ENCODE measurements around the gene ZNF385B. TPM values are rescaled to one million over a fixed set of nuclear protein-coding genes. Genes with fewer than 3 reads are reported as not detected.

The ZNF385B gene
- total and polyA plus RNA-seq, 10 of the 15 experiments (the other 5 are each of a cell fraction or from before 2014, with no cell fraction given): not detected

GRCh38 chr2:179619947-179620467 is 241.4 kb downstream of the ZNF385B start (continued):
- TF ChIP-seq EGR1 (IDR thresholded peaks at IDR 0.05; ENCODE audit: borderline replicate concordance in 1 of 2, low read depth in 2 of 2, low read length in 2 of 2) (no peak), BMI1 (IDR thresholded peaks at IDR 0.05; ENCODE audit: borderline replicate concordance) (no peak), SP1 (IDR thresholded peaks at IDR 0.05; ENCODE audit: low read depth, low read length) (no peak)

DNA sequence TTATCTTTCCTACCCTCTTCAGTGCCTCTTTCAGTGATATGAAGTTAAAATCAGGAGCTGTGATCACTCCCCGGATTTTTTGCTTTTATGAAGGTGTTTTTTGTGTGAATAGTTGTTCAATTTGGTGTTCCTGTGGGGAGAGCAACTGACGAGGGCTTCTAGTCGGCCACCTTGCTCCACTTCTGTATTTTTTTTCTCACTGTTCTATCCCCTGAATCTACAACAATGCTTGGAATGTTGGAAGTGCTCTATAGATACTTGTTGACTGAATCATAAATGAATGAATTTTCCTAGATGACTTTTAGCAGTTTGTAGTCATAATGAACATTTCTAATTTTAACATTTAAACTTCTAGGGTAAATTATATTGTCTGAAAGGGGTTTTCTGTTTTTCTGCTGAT is 247.3 kb downstream of the ZNF385B start:
- 39% methylated on average over 3 of the region's 3 CpGs for WGBS (ENCODE audit: insufficient coverage, insufficient replicate concordance, low lambda C conversion rate, missing lambda C conversion rate)
- CTCF ChIA-PET: no interaction called here
- TF ChIP-seq ZBTB11 (CRISPR knock-in tag; IDR thresholded peaks at IDR 0.05): no peak
- TF ChIP-seq SKIL (IDR thresholded peaks at IDR 0.05; ENCODE audit: low read depth, poor library complexity, severe bottlenecking): no peak
- no peak for TF ChIP-seq JUND (IDR thresholded peaks at IDR 0.05; ENCODE audit: low read depth, low read length)
- no peak for TF ChIP-seq HDAC2 (IDR thresholded peaks at IDR 0.05)
- TF ChIP-seq ATF2 (IDR thresholded peaks at IDR 0.05; ENCODE audit: low read length): no peak
- TF ChIP-seq, protein P1, sequence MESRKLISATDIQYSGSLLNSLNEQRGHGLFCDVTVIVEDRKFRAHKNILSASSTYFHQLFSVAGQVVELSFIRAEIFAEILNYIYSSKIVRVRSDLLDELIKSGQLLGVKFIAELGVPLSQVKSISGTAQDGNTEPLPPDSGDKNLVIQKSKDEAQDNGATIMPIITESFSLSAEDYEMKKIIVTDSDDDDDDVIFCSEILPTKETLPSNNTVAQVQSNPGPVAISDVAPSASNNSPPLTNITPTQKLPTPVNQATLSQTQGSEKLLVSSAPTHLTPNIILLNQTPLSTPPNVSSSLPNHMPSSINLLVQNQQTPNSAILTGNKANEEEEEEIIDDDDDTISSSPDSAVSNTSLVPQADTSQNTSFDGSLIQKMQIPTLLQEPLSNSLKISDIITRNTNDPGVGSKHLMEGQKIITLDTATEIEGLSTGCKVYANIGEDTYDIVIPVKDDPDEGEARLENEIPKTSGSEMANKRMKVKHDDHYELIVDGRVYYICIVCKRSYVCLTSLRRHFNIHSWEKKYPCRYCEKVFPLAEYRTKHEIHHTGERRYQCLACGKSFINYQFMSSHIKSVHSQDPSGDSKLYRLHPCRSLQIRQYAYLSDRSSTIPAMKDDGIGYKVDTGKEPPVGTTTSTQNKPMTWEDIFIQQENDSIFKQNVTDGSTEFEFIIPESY (IDR thresholded peaks at IDR 0.05): no peak
- no peak for TF ChIP-seq FOXM1 (IDR thresholded peaks at IDR 0.05; ENCODE audit: low read depth, low read length)
- TF ChIP-seq SMC3 (IDR thresholded peaks at IDR 0.05; ENCODE audit: borderline replicate concordance, low read length): no peak
- no peak for TF ChIP-seq HDAC6 (IDR thresholded peaks at IDR 0.05; ENCODE audit: unreplicated experiment)
- no peak for TF ChIP-seq HDGF (IDR thresholded peaks at IDR 0.05)
- TF ChIP-seq MTA2 (IDR thresholded peaks at IDR 0.05; ENCODE audit: low read depth): no peak
- no peak for TF ChIP-seq DPF2 (IDR thresholded peaks at IDR 0.05)
- no peak for TF ChIP-seq IKZF2 (IDR thresholded peaks at IDR 0.05)

More for the DNA sequence above, 247.3 kb downstream of the ZNF385B start:
- H3K27me3 ChIP-seq (replicated peaks in 1 of 2; ENCODE audit: control insufficient read depth in 2 of 2, insufficient read depth in 2 of 2, low read length in 1 of 2): no peaks in the 10 kb centered on the region
- no peak overlapping the region for H3K4me2 ChIP-seq (ENCODE audit: control insufficient read depth, insufficient read depth)
- ChIA-PET POLR2A (no interaction called here), RAD21 (ENCODE audit: unreplicated experiment) (no interaction called here), SMC1A (ENCODE audit: uncharacterized antibody, unreplicated experiment) (no interaction called here)
- no peaks in the 10 kb centered on the region for H3K9me3 ChIP-seq (replicated peaks; ENCODE audit: control insufficient read depth, insufficient read depth, low read length)
- ATAC-seq: no peak
- intact Hi-C loops (cut with micrococcal nuclease; ENCODE audit: unreplicated experiment): no loop called here
- H3K4me1 ChIP-seq (ENCODE audit: control insufficient read depth, insufficient read depth, low read length): no peaks in the 10 kb centered on the region
- H2AFZ ChIP-seq (ENCODE audit: control insufficient read depth, low read depth, low read length): no peak overlapping the region
- H4K20me1 ChIP-seq (ENCODE audit: control insufficient read depth, insufficient read depth): no peaks in the 10 kb centered on the region
- BruUV-seq (replicated peaks): no TSS peak
- in situ Hi-C loops (cut with MboI): no loop called here
- no peak overlapping the region for H3K9ac ChIP-seq (ENCODE audit: control insufficient read depth, insufficient read depth, low read length)
- DNase-seq (ENCODE audit: low read depth, low spot score): no peak
- H3K79me2 ChIP-seq (ENCODE audit: control insufficient read depth, insufficient read depth, low read length): no peaks in the 10 kb centered on the region
- H3K27ac ChIP-seq (ENCODE audit: control insufficient read depth, insufficient read depth): no peak overlapping the region
- H3K4me3 ChIP-seq: no peak overlapping the region
- FAIRE-seq: no peak
- H3K36me3 ChIP-seq (ENCODE audit: control insufficient read depth in 2 of 2, insufficient read depth in 2 of 2, low read length in 1 of 2): no peaks in the 10 kb centered on the region
